ENCODE results near the gene IRX4.

- TF ChIP-seq, protein P1, sequence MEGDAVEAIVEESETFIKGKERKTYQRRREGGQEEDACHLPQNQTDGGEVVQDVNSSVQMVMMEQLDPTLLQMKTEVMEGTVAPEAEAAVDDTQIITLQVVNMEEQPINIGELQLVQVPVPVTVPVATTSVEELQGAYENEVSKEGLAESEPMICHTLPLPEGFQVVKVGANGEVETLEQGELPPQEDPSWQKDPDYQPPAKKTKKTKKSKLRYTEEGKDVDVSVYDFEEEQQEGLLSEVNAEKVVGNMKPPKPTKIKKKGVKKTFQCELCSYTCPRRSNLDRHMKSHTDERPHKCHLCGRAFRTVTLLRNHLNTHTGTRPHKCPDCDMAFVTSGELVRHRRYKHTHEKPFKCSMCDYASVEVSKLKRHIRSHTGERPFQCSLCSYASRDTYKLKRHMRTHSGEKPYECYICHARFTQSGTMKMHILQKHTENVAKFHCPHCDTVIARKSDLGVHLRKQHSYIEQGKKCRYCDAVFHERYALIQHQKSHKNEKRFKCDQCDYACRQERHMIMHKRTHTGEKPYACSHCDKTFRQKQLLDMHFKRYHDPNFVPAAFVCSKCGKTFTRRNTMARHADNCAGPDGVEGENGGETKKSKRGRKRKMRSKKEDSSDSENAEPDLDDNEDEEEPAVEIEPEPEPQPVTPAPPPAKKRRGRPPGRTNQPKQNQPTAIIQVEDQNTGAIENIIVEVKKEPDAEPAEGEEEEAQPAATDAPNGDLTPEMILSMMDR (IDR thresholded peaks at IDR 0.05): no peak
- TF ChIP-seq POLR2A (IDR thresholded peaks at IDR 0.05): no peak
Observed at GRCh38 chr5:1926071-1926440, 43.3 kb upstream of the IRX4 start.
